Anterior cingulate cortex (tissue), 58 donors: ENCODE data around the gene GTF3C2.
A peak's percentile ranks its signal among the peaks of the same experiment; 100 is the strongest.
"Not testable (repeated sequence)": the region's sequence is repeated elsewhere in the genome, so short reads cannot be mapped to it uniquely, and the experiment has no call there.

Source experiments
- DNase-seq, 58 donors: peaks; one replicate each; lab custom pipeline; 2025; lab: John Stamatoyannopoulos, UW

GTF3C2 gene

DNA sequence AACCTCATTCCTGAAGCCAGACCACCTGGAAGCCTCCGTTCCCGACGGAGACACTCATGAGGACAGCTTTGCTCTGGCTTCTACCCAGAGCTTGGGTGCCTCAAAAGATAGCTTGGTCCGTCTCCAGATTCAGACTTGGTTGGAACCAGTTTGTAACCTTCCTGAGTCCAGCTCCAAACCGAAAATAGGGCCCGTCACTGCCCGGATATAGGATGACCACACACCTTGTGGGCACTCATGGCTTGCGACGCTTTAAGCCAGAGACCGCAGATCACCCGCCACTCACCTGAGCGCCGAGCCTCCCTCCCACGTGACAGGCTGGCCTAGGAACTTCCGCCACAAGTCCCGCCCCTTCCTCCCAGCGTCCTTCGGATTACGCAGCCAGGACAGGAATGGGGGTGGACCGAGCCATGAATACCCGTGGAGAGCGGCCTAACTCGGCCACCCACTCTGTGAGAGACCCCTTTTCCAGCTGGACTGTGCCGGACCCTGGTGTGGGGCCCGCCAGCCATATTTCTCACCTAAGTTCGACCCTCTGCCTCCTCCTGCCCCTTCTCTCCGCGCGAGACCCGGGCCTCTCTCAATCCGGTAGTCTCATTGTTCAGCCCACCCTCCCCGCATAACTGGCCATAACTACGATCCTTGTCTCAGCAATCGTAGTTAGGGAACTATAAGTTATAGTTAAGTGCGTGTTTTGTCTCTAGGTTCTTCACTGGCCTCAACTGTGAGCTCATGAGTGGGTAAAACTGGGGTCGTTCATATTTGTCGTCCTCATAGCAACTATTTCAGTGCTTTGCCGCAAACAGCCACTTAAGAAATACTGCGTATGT is 33.6 kb downstream of the GTF3C2 start, which contains the start of gene MPV17:
TSS of gene MPV17 (minus strand) at position 332 of the 830 bp plus-strand sequence. CDS start 580 bp downstream, outside the sequence.
- peak; percentile 53 to 95 (median 87) for DNase-seq

DNA sequence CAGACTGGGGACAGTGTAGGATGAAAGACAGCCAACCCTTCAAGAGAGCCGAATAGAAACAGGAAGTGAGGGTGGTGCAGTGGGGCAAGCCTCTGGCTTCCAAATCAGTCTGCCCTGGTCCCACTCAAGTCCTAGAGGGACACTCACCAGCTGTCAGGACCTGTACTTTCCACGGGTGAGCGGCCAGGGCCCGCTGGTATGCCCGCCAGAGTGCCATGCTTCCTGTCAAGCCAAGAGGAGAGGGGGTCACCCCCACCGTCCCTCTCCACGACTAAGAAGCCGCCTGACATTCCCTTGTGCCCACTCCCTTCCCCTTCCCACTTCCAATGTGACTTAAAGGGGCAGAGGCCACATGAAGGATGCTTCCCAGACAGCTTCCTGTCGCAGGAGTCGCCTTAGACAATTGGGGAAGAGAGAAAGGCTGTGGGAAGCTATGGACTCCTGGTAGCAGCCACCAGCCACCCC is 34.2 kb downstream of the GTF3C2 start:
- DNase-seq: peak in 3 of 58 donors; percentile 36 to 43 (median 41)

DNA sequence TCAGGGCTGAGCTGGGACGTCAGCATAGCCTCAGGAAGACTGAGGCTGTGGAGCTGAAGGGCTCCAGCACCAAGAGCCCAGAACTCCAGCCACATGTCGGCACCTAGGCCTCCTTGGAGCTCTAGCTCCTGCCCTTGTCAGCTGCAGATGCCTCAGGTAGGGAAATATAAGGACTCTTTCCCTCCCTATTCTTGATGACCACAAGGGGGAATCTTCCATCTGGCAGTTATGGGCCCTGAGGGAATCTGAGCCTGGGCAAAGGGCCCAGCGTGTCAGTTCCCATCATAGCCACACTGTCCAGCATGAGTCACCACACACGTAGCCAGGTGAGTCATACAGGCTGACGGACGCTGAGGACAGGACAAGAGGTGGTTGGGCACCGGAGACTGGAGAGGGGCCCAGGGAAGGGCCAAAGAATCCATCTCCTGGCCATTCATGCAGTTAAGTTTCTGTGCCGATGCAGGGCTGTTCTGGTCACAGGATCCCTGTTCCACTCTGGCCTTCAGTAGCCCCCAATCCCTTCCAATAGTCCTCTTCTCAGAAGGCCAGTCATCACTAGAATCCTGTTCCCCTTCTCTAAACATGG is 35.5 kb downstream of the GTF3C2 start:
- peak in 2 of 58 donors; percentile 20 to 28 for DNase-seq

DNA sequence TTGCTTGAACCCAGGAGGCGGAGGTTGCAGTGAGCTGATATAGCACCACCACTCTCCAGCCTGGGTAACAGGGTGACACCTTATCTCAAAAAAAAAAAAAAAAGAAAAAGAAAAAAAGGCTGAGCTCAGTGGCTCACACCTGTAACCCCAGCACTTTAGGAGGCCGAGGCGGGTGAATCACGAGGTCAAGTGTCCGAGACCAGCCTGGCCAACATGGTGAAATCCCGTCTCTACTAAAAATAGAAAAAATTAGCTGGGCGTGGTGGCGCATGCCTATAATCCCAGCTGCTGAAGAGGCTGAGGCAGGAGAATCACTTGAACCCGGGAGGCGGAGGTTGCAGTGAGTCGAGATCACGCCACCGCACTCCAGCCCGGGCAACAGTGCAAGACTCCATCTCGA is 36.7 kb downstream of the GTF3C2 start:
- DNase-seq: not testable (repeated sequence)

DNA sequence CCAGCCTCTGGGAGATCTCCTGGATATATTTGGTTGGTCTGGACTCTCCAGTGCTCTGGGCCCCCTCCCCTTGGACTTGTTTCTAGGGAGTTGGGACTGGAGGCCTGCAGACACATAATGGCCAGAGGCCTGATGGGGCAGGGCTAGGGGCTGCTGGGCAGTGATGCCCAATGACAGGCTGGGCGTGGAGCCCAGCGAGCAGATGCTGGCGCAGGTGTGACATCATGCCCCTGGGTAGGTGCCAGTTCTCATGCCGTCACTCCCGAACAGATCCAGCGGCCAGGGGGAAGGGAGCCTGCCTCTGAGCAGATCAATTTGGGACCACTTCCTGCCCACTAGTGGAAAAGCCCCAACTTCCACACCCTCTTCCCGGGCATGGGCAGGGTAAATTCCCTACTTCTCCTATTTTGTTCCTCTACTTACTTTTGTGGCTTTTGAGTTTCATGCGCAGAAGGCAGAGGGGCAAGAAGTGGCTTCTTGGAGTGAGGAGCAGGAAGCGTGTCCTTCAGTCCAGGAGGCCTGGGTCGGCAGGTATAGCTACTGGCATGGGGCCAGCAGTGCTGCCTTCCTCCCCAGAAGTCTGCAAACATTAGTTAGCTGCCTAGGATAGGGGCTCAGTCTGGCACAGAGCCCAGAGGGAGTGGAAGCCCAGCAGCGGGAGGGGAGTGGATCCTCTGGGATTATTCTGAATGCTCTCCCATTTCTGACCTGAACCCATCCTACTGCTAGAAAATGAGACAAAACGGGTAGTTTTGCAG is 39.7 kb downstream of the GTF3C2 start:
- peak in 37 of 58 donors; percentile 6 to 82 (median 43) for DNase-seq

DNA sequence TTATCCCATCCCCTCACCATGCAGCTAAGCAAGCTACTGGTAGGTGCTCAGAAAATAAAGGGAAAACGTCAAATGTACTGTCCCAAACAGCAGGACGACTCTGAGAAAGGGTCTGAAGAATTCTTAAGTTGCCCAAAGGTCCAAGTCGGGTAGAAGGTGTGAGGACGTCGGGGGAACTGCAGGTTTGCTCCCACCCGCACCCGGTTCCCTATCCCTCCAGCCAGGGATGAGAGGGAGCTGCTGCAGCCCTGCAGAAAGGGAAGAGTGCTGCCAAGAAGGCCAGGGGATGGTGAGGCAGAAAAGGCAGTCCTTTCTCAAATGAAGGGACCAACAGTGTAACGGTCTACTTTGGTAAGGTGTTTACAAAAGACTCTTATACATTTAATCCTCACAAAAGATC is 41.4 kb downstream of the GTF3C2 start:
- no peak for DNase-seq

DNA sequence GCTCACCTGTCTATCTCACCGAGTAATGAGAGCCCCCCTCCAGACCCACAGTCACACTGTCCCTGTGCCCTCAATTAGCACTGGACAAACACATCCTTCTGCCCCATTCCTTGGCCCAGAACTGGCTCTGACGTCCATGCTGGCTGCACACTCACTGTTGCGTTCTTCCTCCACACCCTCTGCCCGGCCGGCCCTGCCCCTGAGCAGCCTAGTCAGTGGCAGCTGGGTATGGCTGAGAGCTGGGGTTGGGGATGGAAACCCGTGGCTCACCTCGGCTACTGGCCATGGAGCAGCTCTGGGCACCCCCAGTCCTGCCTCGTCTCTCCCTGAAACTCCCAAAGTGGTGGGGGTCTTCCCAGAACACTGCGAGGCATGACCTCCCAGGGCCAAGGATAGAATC is 41.9 kb downstream of the GTF3C2 start:
- DNase-seq: no peak

DNA sequence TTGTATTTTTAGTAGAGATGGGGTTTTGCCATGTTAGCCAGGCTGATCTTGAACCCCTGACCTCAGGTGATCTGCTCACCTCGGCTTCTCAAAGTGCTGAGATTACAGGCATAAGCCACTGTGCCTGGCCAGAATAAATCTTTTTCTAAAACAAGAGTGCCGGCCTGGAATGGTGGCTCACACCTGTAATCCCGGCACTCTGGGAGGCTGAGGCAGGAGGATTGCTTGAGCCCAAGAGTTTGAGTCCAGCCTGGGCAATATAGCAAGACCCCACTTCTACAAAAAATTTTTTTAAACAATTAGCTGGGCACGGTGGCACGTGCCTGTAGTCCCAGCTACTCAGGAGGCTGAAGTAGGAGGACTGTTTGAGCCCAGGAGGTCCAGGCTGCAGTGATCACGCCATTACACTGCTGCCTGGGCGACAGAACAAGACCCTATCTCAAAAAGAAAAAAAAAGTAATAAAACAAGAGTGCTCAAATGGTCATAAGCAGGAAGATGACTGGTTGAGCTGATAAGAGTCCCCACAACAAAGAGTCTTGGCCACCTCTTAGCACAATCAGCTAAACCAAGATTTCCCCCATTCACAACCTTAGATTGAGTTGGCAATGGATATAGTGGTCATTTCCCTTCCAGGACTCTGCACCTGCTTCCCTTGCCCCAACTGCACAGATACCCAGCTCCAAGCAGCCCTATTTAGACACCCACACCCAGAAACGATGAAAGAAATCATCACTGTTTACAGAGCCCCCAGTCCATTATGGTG is 42.5 kb downstream of the GTF3C2 start:
- no peak for DNase-seq

DNA sequence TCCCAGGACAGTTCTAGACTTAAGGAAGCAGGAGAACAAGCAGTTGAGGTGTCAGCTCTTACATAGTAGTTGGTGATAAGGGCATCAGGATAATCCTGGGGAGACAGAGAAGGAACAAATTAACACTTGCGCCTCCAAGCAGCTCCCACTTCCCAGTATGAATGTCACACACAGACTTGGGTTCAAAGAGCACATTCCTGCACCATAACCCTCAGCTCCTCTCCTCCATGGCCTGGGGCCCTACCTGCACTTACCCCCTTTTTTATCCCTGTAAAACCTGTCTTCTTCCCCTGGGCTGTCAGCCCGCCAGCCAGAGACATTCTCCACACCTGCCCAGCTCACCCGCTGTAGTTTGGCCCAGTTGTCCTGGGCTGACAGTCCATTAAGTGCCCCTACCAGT is 44.4 kb downstream of the GTF3C2 start:
- DNase-seq: no peak

DNA sequence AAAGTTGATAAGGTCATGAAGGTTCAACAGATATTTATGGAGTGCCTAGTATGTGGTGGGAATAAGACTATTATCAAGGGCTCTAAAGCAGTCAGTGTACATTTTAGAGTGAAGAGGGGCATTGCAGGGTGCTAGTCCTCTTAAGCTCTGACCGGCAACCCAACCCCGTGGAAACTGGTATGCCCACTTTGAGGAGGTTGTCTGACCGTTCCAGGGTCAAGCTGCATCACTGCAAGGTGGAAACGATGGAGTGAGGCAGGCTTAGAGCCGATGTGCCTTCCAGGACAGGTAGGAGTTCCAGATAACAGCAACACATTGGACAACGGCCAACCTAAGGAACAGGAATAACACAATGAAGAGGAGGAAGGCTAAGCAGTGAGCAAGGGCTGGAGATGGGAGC is 46.9 kb downstream of the GTF3C2 start:
- DNase-seq: no peak

DNA sequence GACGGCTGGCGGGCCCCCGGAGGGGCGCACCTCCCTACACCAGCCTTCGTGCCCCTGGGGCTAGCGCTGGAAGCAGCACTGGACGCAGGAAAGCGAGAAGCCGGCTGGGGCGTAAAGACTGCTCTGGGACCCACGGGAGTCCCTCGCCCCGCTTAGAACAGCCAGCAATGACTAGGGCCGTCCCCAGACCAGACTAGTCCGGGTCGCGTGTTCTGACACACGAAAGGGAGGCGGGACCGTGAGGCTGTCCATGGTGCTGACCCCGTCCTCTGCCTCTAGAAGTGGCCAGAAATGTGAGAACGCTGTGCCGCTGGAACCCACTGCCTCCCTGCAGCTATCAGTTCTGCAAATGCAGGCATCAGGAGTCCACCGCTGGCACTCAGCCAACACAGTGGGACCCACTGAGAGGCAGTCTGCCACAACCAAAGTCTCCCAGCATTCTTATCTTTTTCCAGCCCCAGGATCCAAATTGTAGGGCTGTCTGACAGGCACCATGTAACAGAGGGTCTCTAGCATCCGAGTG is 48.1 kb downstream of the GTF3C2 start, which contains the start of gene UCN:
TSS of gene UCN (minus strand) at position 87 of the 523 bp plus-strand sequence. CDS start 550 bp downstream, outside the sequence.
- peak in 1 of 58 donors; percentile 5 for DNase-seq

DNA sequence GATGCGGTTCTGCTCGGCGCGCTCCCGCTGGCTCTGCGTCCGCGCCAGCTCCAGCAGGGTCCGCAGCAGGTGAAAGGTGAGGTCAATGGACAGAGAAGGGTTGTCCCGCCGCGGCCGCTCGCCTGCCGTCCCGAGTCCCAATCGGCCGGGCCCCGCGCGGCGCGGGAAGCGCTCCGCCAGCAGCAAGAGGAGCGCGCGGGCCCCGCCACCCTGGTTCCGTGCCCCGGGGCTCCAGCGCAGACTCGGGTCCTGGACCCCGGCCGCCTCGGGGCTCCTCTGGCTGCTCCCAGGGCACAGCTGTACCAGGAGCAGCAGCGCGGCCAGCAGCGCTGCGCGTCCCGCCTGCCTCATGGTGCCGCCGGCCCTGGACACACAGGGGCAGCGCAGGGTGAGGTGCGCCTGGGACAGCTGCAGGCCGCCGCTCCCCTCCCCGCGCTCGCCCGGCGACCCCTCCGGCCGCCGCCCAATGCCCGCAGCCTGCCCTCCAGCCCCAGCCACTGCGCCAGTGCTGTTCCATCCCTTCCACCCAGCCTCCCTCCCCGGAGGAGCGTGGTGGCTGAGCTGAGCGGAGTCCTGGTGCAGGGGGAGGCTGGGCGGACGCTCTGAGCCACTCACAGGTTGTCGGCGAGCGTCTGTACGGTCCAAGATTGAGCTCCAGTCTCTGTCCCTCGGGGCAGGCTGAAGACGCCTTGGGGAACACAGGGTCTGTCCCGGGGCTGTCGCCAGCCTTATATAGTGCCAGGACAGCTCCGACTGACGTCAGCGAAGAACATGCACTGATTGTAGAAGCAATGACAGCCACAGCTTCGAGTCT is 48.8 kb downstream of the GTF3C2 start:
- DNase-seq: no peak

DNA sequence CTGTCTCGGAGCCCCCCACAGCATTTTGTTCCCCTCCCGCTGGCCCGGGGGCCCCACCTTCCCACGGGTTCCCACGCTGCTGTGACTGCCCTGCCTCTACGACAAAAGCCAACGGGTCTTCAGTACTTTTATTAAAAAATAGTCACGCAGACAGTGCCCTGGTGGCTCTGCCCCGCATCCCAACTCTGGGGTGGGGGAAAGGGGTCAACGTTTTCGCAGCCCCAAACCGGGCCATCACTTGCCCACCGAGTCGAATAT is 49.3 kb downstream of the GTF3C2 start:
- no peak for DNase-seq

DNA sequence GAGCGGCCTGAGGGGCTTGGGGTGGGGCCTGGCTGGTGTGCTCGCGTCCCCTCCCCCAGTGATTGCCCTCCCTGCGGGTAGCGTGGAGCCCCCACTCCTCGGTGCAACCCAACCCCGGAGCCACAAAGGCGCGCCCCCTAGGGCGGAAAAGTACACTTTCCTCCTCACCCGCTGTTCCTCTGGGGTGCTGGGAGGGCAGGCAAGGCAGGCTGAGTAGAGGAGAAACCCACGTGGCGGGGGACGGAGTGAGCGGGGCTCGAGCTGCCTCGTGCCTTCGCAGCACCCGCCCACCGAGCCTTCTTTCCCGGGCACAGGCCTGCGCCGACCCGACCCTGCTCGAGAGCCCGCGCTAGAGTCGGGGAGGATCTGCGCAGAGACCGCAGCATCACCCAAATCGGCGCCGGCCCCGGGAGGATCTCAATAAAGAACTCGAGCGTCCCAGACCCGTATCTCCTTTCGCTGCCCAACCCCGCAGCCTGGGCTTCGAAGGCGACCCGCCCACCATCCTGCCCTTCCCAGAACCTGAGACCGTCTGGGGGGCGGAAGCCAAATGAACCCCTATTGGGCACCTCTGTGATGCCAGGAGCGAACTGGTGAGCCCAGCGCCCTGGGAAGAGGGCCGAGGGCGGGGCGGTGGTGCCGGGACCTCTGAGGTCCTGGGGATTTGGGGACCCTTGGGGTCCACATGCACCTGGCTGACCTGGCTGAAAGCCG is 49.8 kb downstream of the GTF3C2 start:
- no peak for DNase-seq

DNA sequence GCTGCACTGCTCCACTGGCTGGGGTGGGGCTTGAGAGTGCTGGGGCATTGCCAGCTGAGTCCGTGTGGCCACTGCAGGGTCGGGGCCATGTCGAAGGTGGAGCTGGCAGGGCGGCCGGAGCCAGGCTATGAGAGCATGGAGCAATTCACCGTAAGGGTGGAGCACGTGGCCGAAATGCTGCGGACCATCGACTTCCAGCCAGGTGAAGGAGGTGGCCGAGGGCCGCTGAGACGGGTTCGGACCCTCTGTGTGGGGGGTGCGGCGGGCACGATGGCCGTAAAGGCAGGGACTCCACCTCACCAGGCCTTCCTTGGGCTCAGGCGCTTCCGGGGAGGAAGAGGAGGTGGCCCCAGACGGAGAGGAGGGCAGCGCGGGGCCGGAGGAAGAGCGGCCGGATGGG is 50.4 kb downstream of the GTF3C2 start:
- no peak for DNase-seq

DNA sequence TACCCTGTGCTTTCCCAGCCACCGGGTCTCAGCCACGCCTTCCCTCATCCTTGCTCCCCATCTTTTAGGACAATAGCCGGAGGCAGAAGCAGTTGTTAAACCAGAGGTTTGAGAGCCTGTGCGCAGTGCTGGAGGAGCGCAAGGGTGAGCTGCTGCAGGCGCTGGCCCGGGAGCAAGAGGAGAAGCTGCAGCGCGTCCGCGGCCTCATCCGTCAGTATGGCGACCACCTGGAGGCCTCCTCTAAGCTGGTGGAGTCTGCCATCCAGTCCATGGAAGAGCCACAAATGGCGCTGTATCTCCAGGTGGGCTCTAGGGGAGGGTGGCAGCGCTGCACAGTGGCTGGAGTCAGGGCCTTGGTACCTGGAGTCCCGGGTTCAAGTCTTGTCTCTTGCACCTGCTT is 51.0 kb downstream of the GTF3C2 start:
- no peak for DNase-seq

DNA sequence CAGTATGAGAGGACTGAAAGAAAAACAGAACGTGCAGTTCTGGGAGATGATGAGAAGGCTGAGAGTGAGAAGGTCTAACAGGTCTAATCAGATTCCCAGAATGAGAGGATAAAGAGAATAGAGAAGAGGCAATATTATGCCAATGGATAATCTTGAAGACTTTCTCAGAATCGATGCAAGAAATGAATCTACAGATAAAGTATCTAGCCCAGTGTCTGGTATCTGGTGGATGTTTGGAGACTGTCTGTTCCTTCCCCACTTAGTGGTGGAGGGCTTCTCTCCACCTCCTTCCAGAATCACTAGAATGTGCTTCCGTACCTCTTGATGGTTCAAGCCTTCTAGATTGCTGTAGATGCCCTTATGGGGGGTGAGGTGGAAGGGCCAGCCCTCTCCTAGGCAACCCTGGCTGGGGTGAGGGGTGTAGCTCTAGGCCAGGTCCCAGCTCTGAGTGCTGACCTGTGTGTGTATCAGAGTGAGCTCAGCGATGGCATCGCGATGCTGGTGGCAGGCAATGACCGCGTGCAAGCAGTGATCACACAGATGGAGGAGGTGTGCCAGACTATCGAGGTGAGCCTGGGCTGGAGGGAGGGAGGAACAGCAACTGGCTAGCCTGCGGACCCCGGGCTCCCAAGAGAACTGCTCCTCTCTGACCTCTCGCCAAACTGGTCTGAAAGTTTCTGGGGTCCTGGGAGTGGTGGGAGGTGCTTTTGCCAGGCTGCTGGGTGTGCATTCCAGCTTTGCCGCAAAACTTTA is 51.9 kb downstream of the GTF3C2 start:
- DNase-seq: no peak
